K562 (cell line): ENCODE measurements around the gene KLHL22. TPM values are rescaled to one million over a fixed set of nuclear protein-coding genes. Genes with fewer than 3 reads are reported as not detected.

ENCODE experiments used
- ATAC-seq: fragments of 200-7000 bp; cut with Tn5 transposase; 3 replicates; pipeline ENCODE4 v1.9.1; 2020; ENCODE audit warnings: moderate library complexity
- BruUV-seq: library from RNA; stranded (reverse); fragments of 400-500 nt; replicated peaks from 2 replicates; lab custom pipeline; 2021; lab: Mats Ljungman, UMichigan
- CTCF ChIA-PET: fragments of 300-600 bp; formaldehyde crosslinking; extraction: SDS; loops from one replicate; lab custom pipeline; 2021; ENCODE audit warnings: low intra/inter-chr PET ratio; lab: Yijun Ruan, JAX
- POLR2A ChIA-PET: fragments of 300-600, 350-650 bp; sonication (Branson Sonifier 250); formaldehyde crosslinking; extraction: SDS; loops from one replicate; lab custom pipeline; 2021; ENCODE audit warnings: antibody characterized with exemption, inconsistent platforms; lab: Yijun Ruan, JAX
- DNase-seq, 4 experiments: peaks; one replicate each; pipeline versions ENCODE4 v3.0.0 to v3.0.0-alpha.2; 2011 to 2018; ENCODE audit warnings: low spot score in 3 of 4, mixed read lengths in 3 of 4; ENCODE audit errors: extremely low read depth in 1 of 4
- FAIRE-seq: peaks from 2 replicates; lab custom pipeline; 2011; peaks lifted over from hg19 to GRCh38; lab: Jason Lieb, UNC
- H2AFZ ChIP-seq: 2 replicates; pipeline ENCODE4 v1.6.0; 2011; ENCODE audit warnings: low read depth, low read length, control low read depth, inconsistent platforms
- H3K27ac ChIP-seq: fragments of 200-600 bp; 3 replicates; pipeline ENCODE4 v1.8.0; 2011; ENCODE audit warnings: low read depth, mild to moderate bottlenecking, control low read depth, inconsistent platforms, low read length, moderate library complexity, mixed read lengths; ENCODE audit errors: extremely low read depth
- H3K27me3 ChIP-seq, 2 experiments: fragments of 300-600 bp in 1 of 2; 2 replicates in 1 of 2; 3 replicates in 1 of 2; pipeline versions ENCODE4 v1.6.0 to v1.8.0; 2011; ENCODE audit warnings: inconsistent platforms in 2 of 2, low read length in 2 of 2, mild to moderate bottlenecking in 1 of 2, mixed read lengths in 1 of 2, moderate library complexity in 1 of 2; ENCODE audit not compliant: control insufficient read depth in 2 of 2, insufficient read depth in 2 of 2
- H3K36me3 ChIP-seq: fragments of 300-600 bp; 3 replicates; pipeline ENCODE4 v1.8.0; 2011; ENCODE audit warnings: mild to moderate bottlenecking, low read length, inconsistent platforms; ENCODE audit not compliant: control insufficient read depth, insufficient read depth
- H3K4me1 ChIP-seq, 2 experiments: fragments of 200-600 bp in 1 of 2; replicated peaks in 1 of 2; 2 replicates in 1 of 2; 3 replicates in 1 of 2; pipeline versions ENCODE4 v1.5.1 to v1.8.0; 2011; ENCODE audit warnings: inconsistent platforms in 2 of 2, low read length in 2 of 2, mild to moderate bottlenecking in 1 of 2, mixed read lengths in 1 of 2, moderate library complexity in 1 of 2; ENCODE audit not compliant: control insufficient read depth in 2 of 2, insufficient read depth in 2 of 2
- H3K4me2 ChIP-seq: 2 replicates; pipeline ENCODE4 v1.6.1; 2011; ENCODE audit warnings: low read length, control low read depth, inconsistent platforms, mixed read lengths; ENCODE audit not compliant: insufficient read depth
- H3K4me3 ChIP-seq: fragments of 200-600 bp; sonication (generic), shearing (Covaris generic); 2 replicates; pipeline ENCODE4 v1.5.1; 2016; ENCODE audit warnings: control low read depth, inconsistent platforms
- H3K79me2 ChIP-seq: fragments of 200-600 bp; 3 replicates; pipeline ENCODE4 v1.8.0; 2011; ENCODE audit warnings: low read length, inconsistent platforms; ENCODE audit not compliant: control insufficient read depth, insufficient read depth
- H3K9ac ChIP-seq, 2 experiments: 2 replicates each; pipeline versions ENCODE4 v1.6.0 to v1.6.1; 2011; ENCODE audit warnings: low read depth in 2 of 2, low read length in 2 of 2, control low read depth in 1 of 2, inconsistent platforms in 1 of 2, mild to moderate bottlenecking in 1 of 2, mixed read lengths in 1 of 2; ENCODE audit not compliant: insufficient read depth in 1 of 2
- H3K9me1 ChIP-seq: one replicate; pipeline ENCODE4 v1.6.0; 2011; ENCODE audit warnings: inconsistent platforms, mild to moderate bottlenecking, low read length, moderate library complexity; ENCODE audit not compliant: control insufficient read depth, insufficient read depth
- H3K9me3 ChIP-seq: replicated peaks from 2 replicates; pipeline ENCODE4 v1.5.1; 2011; ENCODE audit warnings: low read depth, low read length, inconsistent platforms; ENCODE audit not compliant: control insufficient read depth, insufficient read depth
- H4K20me1 ChIP-seq: replicated peaks from 2 replicates; pipeline ENCODE4 v1.6.1; 2011; ENCODE audit warnings: low read length, inconsistent platforms, mixed read lengths; ENCODE audit not compliant: control insufficient read depth, insufficient read depth
- CAMTA2 ChIP-seq: fragments of 250-450 bp; sonication (Bioruptor Pico); conservative IDR thresholded peaks from 2 replicates; pipeline ENCODE4 v1.5.1; 2022
- FOXP1 ChIP-seq: sonication (generic); formaldehyde crosslinking; IDR thresholded peaks from 2 replicates; pipeline ENCODE4 v1.8.0; 2022; ENCODE audit warnings: mild to moderate bottlenecking, missing genetic modification reagents
- IRF2 ChIP-seq: sonication (generic); formaldehyde crosslinking; IDR thresholded peaks from 2 replicates; pipeline ENCODE4 v1.8.1; 2022; ENCODE audit warnings: mild to moderate bottlenecking, missing genetic modification reagents
- KLF1 ChIP-seq: fragments of 450-650 bp; IDR thresholded peaks from 2 replicates; pipeline ENCODE4 v1.6.1; 2016; ENCODE audit warnings: missing genetic modification characterization, missing compliant biosample characterization
- KLF6 ChIP-seq: fragments of 250-450 bp; sonication (Bioruptor Pico); IDR thresholded peaks from 2 replicates; pipeline ENCODE4 v1.4.0; 2020; ENCODE audit warnings: mild to moderate bottlenecking, moderate library complexity, borderline replicate concordance
- MTF1 ChIP-seq: fragments of 250-450 bp; sonication (Bioruptor Pico); IDR thresholded peaks from 2 replicates; pipeline ENCODE4 v1.9.0; 2021; ENCODE audit warnings: moderate library complexity, mild to moderate bottlenecking, inconsistent platforms, borderline replicate concordance
- MXI1 ChIP-seq: IDR thresholded peaks from 2 replicates; pipeline ENCODE4 v1.6.1; 2011; ENCODE audit warnings: low read depth, mild to moderate bottlenecking, improper control_type of control experiment, low read length
- SMAD3 ChIP-seq: fragments of 450-650 bp; formaldehyde crosslinking; conservative IDR thresholded peaks from 2 replicates; pipeline ENCODE4 v1.4.0; 2020; ENCODE audit warnings: mild to moderate bottlenecking
- SRSF7 ChIP-seq: fragments of 200-400 bp; formaldehyde crosslinking; optimal IDR thresholded peaks from 2 replicates; pipeline ENCODE3; 2017; ENCODE audit warnings: mild to moderate bottlenecking, low read depth, low read length
- TCF3 ChIP-seq: sonication (generic); formaldehyde crosslinking; IDR thresholded peaks from 2 replicates; pipeline ENCODE4 v1.4.0; 2020; ENCODE audit warnings: mild to moderate bottlenecking, missing genetic modification reagents
- USF2 ChIP-seq: sonication (generic); formaldehyde crosslinking; IDR thresholded peaks from 2 replicates; pipeline ENCODE4 v1.5.0; 2020; ENCODE audit warnings: missing genetic modification reagents
- ZBTB33 ChIP-seq: sonication (generic); formaldehyde crosslinking; IDR thresholded peaks from 2 replicates; pipeline ENCODE4 v1.8.1; 2023; ENCODE audit warnings: mild to moderate bottlenecking, missing genetic modification reagents
- ZFP1 ChIP-seq: fragments of 450-650 bp; formaldehyde crosslinking; IDR thresholded peaks from 2 replicates; pipeline ENCODE4 v1.4.0; 2020; ENCODE audit warnings: mild to moderate bottlenecking, mixed read lengths
- ZNF239 ChIP-seq: fragments of 250-450 bp; sonication (Bioruptor Pico); IDR thresholded peaks from 2 replicates; pipeline ENCODE4 v1.4.0; 2020; ENCODE audit warnings: mild to moderate bottlenecking
- ZNF277 ChIP-seq: fragments of 250-450 bp; sonication (Bioruptor Pico); IDR thresholded peaks from 2 replicates; pipeline ENCODE4 v1.8.0; 2022; ENCODE audit warnings: inconsistent platforms, mild to moderate bottlenecking, moderate library complexity, borderline replicate concordance
- ZNF561 ChIP-seq: fragments of 450-650 bp; formaldehyde crosslinking; conservative IDR thresholded peaks from 2 replicates; pipeline ENCODE4 v1.4.0; 2020; ENCODE audit warnings: mild to moderate bottlenecking, moderate library complexity
- WGBS: fragments of 100-300 bp; shearing (Covaris generic); methylation state at CpG from one replicate; pipeline ENCODE4 v1.1.6; 2016; ENCODE audit warnings: low coverage, mixed read lengths; ENCODE audit not compliant: insufficient coverage; ENCODE audit errors: missing lambda C conversion rate; 5-methylcytosine and 5-hydroxymethylcytosine counted together
- in situ Hi-C: fragments of 300-500 bp; cut with MboI; formaldehyde crosslinking; loops from 4 replicates; pipeline ENCODE4 v1.15.0; 2018; ENCODE audit warnings: inconsistent platforms, mixed read lengths
- intact Hi-C: fragments of 100-400 bp; cut with micrococcal nuclease; formaldehyde crosslinking; loops from 2 replicates; pipeline ENCODE4 v1.14.2; 2022
- polyA plus RNA-seq, 8 experiments: library from polyadenylated mRNA; depleted of rRNA in 4 of 8; stranded (reverse) in 5 of 8; unstranded in 3 of 8; fragments of >200 nt; fragmentation: Nextera tagmentation in 2 of 8; fragmentation: Illumina TruSeq in 1 of 8; extraction: Ambion mirVana in 2 of 8; extraction: Trizol in 1 of 8; gene quantifications; 2 replicates each; pipeline versions ENCODE4 v1.2.1 to v1.2.3, GENCODE V29; 2011 to 2014; ENCODE audit warnings: inconsistent platforms in 1 of 8, missing spikeins in 1 of 8
- total RNA-seq, 7 experiments: library from RNA; depleted of rRNA in 6 of 7; stranded (reverse); fragments of >200 nt in 6 of 7; fragmentation: Illumina TruSeq in 2 of 7; extraction: Trizol in 2 of 7; gene quantifications; 2 replicates each; pipeline versions ENCODE4 v1.2.1 to v1.2.3, GENCODE V29; 2011 to 2021; ENCODE audit warnings: low replicate concordance in 1 of 7

The KLHL22 gene
- total and polyA plus RNA-seq, 9 of the 15 experiments (the other 6 are each of a cell fraction or from before 2014, with no cell fraction given), result 1.3 to 25.6 (median 15.2) TPM

- Histone ChIP-seq H3K9me1 (peaks cover 8% of the 10 kb centered on the region), H3K27me3 (peaks cover 41 to 72% of the 10 kb centered on the region in 2 experiments; a peak in 4 of 5 replicates), H3K4me1 (peaks cover 12 to 72% of the 10 kb centered on the region in 2 experiments), H3K9ac (0 out of 4 replicates have a peak overlapping the region, but pooled peaks of 1 of the 2 experiments have one; percentile 1), H3K27ac (no peak overlapping the region), H3K4me2 (no peak overlapping the region), H3K9me3 (no peaks in the 10 kb centered on the region), H3K4me3 (no peak overlapping the region), H3K36me3 (no peaks in the 10 kb centered on the region), H2AFZ (no peak overlapping the region), H3K79me2 (no peaks in the 10 kb centered on the region), H4K20me1 (peaks cover 37% of the 10 kb centered on the region; the same call in 1 of the 2 replicates)
- POLR2A ChIA-PET, result interaction anchor here (0.6 to 3.4 kb wide), 10 partner anchors 8 to 168 kb away, joined by 3 to 25 read pairs (median 4); no protein-coding TSS in a partner anchor
- no peak for ATAC-seq
- FAIRE-seq, result no peak
- intact Hi-C loops, result no loop called here
- in situ Hi-C loops, result no loop called here
- no TSS peak for BruUV-seq
- CTCF ChIA-PET, result interaction anchor here (0.6 kb wide), 1 partner anchor 103 kb away, joined by 3 read pairs; no protein-coding TSS in a partner anchor
- no peak for DNase-seq
- WGBS, result 4% methylated on average over 8 of the region's 8 CpGs
- no peak for TF ChIP-seq FOXP1 (CRISPR knock-in tag)
- no peak for TF ChIP-seq ZBTB33 (CRISPR knock-in tag)
- TF ChIP-seq CAMTA2, result no peak
- TF ChIP-seq MTF1 (CRISPR knock-in tag), result no peak
- TF ChIP-seq IRF2 (CRISPR knock-in tag), result peak; percentile 79
- TF ChIP-seq TCF3 (CRISPR knock-in tag), result no peak
- no peak for TF ChIP-seq ZNF239
- TF ChIP-seq SMAD3 (CRISPR knock-in tag), result no peak
- peak; percentile 38; the same call in 1 of the 2 replicates for TF ChIP-seq ZNF277 (CRISPR knock-in tag)
- no peak for TF ChIP-seq KLF6 (CRISPR knock-in tag)
- peak; percentile 28; the same call in 1 of the 2 replicates for TF ChIP-seq KLF1 (tag)
- TF ChIP-seq MXI1, result no peak
- TF ChIP-seq ZFP1 (CRISPR knock-in tag), result no peak
- TF ChIP-seq ZNF561 (CRISPR knock-in tag), result no peak
- TF ChIP-seq USF2 (CRISPR knock-in tag), result no peak; the same call in 1 of the 2 replicates
- no peak for TF ChIP-seq SRSF7
Measured at GRCh38 chr22:20427104-20427944, 68.3 kb downstream of the KLHL22 start.
